Measurements from ENCODE around the gene MYL6B.

The MYL6B gene

GRCh38 chr12:56121204-56121870 is 31.1 kb upstream of the MYL6B start:
- FAIRE-seq (no peak), DNase-seq (ENCODE audit: insufficient read length, low spot score) (no peak)

GRCh38 chr12:56122637-56123036 is 29.8 kb upstream of the MYL6B start:
- DNase-seq (ENCODE audit: insufficient read length, low spot score) (no peak), FAIRE-seq (no peak)

- FAIRE-seq (no peak), DNase-seq (ENCODE audit: insufficient read length, low spot score) (no peak)
These were observed 28.3 kb upstream of the MYL6B start for GRCh38 chr12:56124133-56124532.

- FAIRE-seq = no peak
- no peak for DNase-seq (ENCODE audit: insufficient read length, low spot score)
These were observed 25.6 kb upstream of the MYL6B start for GRCh38 chr12:56126732-56127239.

DNA sequence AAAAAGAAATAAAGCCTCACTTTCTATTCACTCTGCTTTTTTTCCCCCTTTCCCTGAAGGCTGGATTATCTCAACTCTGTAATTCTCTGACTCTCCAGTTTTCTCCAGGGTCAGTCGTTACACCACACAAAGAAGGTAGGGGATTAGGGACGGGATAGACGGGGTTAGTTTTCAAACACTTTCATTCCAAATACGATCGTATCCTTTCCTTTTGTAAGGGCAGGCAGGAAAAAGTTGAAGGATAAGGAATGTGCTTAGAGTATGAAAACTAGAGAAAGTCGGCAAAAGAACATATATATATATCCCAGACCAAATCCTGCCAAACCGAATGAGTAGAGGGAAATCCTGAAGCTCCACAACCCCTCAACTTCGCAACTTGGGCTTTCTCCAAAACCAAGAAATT is 24.9 kb upstream of the MYL6B start:
- DNase-seq (ENCODE audit: insufficient read length, low spot score) = no peak
- FAIRE-seq = no peak

GRCh38 chr12:56127888-56128669 is 24.3 kb upstream of the MYL6B start, which contains the start of gene ESYT1:
Gene ESYT1 (plus strand): TSS chr12:56128267. CDS start chr12:56128320, 53 bp downstream.
- peak; percentile 83 for DNase-seq (ENCODE audit: insufficient read length, low spot score)
- peak; percentile 92 for FAIRE-seq

GRCh38 chr12:56128670-56129205 is 23.6 kb upstream of the MYL6B start:
- FAIRE-seq (no peak), DNase-seq (ENCODE audit: insufficient read length, low spot score) (no peak)

DNA sequence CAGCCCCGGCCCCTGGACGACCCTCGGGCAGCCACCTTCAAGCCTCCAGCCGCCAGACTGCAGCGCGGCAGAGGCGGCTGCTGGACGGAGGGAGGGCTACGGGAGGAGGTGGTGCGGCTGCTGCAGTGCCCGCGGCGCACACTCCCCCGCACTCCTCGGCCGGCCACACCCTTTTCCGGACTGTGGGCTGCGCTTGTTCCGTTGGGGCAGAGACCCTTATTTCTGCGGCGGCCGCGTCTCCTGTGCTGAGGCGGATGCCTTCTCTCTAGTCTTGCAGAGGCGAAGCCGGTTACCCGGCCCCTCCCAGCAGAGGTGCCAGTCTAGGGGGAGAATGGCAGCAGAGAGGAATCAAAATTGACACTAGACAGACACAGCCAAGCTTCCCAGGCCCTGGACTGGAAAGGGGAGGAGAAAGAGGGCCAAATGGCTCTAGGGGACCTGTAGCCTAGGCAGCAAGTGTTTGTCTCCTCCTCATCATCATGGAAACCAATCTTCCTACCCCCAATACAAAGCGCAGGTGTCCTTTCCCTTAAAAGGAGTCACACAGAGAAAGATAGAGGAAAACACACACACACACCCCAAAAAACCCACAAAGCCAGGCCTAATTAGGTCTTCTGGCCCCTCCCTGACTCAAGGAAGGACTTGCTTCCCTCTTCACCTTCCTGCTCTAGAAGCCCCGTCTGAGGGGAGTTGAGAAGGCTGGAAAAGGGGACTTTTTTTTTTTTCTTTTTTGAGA is 23.0 kb upstream of the MYL6B start:
- FAIRE-seq (peak; percentile 33), DNase-seq (ENCODE audit: insufficient read length, low spot score) (no peak)

- FAIRE-seq (no peak), DNase-seq (ENCODE audit: insufficient read length, low spot score) (no peak)
These were observed 22.4 kb upstream of the MYL6B start for GRCh38 chr12:56129942-56130495.

DNA sequence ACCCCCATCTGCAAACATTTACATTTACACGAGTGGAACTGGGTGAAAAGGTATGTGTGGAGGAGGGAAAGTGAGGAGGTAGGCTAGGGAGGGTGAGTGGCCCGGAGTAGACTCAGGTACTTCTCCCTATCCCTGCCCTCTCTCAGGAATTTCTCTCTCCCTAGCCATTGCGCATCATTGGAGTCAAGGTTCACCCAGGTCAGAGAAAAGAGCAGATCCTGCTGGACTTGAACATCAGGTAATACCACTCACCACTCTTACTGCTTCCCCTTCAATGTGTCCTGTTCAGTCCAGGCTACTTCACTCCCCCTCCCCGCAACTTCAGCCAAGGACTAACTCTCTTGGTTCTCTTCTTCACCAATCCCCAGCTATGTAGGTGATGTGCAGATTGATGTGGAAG is 21.5 kb upstream of the MYL6B start:
- no peak for FAIRE-seq
- no peak for DNase-seq (ENCODE audit: insufficient read length, low spot score)

GRCh38 chr12:56134897-56135296 is 17.5 kb upstream of the MYL6B start:
- FAIRE-seq (no peak), DNase-seq (ENCODE audit: insufficient read length, low spot score) (no peak)

GRCh38 chr12:56137853-56138571 is 14.4 kb upstream of the MYL6B start:
- DNase-seq (ENCODE audit: insufficient read length, low spot score) (no peak), FAIRE-seq (no peak)

DNA sequence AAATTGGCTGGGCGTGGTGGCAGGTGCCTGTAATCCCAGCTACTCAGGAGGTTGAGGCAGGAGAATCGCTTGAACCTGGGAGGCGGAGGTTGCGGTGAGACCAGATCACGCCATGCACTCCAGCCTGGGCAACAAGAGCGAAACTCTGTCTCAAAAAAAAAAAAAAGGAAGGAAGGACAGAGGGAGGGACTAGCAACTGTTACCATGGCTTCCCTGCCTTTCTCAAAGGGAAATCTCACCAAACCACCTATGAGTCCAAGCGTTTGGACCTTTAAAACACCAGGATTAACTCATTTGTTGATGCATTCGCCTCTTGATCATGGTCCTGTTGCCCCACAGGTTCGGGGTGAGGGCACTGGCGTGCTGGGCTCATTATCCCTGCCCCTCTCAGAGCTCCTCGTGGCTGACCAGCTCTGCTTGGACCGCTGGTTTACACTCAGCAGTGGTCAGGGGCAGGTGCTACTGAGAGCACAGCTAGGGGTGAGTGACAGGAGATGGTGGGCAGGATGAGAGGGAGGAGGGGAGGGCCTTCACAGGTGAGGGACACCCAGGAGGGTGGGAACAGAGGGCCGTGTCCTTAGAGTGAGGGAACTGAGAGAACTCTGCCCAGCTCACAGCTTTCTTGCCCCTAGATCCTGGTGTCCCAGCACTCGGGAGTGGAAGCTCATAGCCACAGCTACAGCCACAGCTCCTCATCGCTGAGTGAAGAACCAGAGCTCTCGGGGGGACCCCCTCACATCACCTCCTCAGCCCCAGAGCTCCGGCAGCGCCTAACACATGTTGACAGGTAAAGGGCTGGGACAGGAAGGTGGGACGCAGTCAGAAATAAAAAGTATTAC is 10.2 kb upstream of the MYL6B start:
- no peak for FAIRE-seq
- no peak for DNase-seq (ENCODE audit: insufficient read length, low spot score)

GRCh38 chr12:56143217-56143616 is 9.2 kb upstream of the MYL6B start:
- FAIRE-seq = no peak
- no peak for DNase-seq (ENCODE audit: insufficient read length, low spot score)

DNA sequence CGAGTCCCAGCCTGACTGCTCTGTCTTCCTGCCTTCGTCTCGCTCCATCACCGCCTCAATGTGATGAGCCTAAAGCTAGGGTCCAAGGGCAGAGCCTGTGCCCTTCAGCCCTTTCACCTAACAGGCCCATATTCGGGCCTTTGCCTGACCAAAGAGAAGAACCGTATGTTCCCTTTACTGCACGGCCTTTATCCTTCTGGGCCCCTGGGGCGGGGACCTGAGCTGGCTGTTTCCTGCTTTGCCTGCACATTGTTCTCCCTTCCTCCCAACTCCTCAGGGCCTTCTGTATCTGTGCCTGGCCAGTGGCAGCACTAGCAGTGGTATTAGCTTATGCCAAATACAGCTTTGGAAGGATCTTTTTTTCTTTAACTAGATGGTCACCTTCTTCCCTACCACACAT is 8.5 kb upstream of the MYL6B start:
- DNase-seq (ENCODE audit: insufficient read length, low spot score) (no peak), FAIRE-seq (no peak)

GRCh38 chr12:56145217-56145616 is 7.2 kb upstream of the MYL6B start:
- no peak for FAIRE-seq
- DNase-seq (ENCODE audit: insufficient read length, low spot score) = no peak

DNA sequence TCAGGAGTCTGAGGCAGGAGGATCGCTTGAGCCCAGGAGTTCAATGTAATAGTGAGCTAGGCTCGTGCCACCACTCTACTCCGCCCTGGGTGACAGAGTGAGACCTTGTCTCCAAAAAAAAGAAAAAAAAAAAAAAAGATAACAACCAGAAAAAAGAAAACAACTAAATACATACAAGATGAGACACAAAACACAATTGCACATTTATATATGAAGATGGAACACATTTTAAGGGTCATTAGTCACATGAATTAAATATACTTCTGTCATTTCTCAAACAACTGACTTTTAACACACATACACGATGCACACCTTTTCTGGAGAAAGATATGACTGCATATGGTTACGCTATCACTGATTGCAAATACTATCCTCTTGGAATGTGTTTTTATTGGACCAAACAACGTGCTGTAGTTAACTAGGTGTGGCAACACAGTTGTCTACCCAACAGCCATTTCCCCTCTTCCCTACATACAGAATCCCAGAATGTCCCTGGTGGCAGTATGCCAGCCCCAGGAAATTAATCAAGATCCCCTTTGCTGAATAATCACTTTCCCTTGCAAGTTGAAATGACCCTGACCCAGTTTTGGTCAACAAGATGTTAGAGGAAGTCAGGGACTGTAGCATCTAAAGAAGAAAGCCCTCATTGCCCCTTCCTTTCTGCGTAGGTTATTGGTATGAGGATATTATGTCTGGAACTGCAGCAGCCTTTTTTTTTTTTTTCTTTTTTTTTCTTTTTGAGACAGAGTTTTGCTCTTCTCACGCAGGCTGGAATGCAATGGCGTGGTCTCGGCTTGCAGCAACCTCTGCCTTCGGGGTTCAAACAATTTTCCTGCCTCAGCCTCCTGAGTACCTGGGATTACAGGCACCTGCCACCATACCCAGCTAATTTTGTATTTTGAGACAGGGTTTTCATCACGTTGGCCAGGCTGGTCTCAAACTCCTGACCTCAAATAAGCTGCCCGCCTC is 5.6 kb upstream of the MYL6B start:
- FAIRE-seq (no peak), DNase-seq (ENCODE audit: insufficient read length, low spot score) (no peak)

- DNase-seq (ENCODE audit: insufficient read length, low spot score) (no peak), FAIRE-seq (peak; percentile 77)
These were observed 1.8 kb upstream of the MYL6B start for GRCh38 chr12:56150563-56150962.

All from GM19239 (cell line).